HG03521 (cell line): ENCODE results near the gene BZW2.

Source experiments
- ATAC-seq: cut with Tn5 transposase; IDR thresholded peaks from one replicate; pipeline ENCODE4 v1.9.1; 2021; ENCODE audit warnings: mild to moderate bottlenecking, moderate library complexity; ENCODE audit not compliant: unreplicated experiment

BZW2 gene

DNA sequence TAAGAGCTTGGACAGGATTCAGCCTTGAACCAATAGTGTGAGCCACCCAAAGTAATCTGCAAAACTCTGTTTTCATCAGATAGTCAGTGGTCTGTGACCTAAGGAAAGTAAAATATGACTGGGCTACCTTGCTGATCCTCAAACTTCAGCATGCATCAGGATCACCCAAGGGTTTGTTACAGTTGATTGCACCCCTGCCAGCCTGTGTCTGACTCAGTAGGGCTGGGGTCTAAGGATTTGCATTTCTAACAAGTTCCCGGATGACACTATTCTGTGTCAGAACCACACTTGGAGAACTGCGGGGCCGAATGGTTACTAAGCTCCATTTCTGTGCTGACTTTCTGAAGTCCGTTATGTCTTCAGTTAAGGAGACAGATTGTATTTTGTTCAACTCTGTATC lies 66.9 kb downstream of the BZW2 start:
- ATAC-seq = no peak

DNA sequence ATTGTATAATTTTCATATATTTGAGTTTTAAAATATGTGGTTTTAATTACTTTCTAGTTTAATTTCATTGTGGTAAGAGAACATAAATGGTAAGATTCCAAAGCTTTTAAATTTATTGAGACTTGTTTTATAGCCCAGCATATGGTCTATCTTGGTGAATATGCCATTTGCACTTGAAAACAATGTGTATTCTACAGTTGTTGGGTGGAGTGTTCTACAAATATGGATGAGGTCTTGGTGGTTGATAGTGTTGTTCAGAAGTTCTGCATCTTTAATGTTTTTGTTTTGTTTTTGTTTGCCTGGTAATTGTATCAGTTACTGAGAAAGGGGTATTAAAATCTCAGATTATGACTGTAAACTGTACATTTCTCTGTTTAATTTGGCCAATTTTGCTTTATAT lies 69.9 kb downstream of the BZW2 start:
- no peak for ATAC-seq

DNA sequence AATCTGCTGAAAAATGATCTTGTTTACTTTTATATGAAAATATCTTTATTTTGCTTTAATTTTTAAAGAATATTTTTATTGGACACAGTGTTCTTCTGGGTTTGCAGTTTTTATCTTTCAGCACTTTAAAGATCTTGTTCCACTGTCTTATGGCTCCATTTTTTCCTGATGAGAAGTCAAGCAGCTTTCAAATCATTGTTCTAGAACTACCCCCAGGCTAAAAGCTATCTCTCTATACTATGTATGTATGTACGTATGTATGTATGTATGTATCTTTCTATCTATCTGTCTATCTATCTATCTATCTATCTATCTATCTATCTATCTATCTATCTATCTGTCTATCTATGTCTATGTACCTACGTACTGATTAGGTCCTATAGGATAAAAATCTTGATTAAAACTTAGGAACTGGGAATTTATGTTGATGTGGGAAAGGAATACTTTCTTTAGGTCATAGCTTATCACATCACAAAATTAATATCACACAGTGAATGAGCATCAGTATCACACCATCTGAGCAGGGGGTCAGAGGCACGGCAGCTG lies 72.2 kb downstream of the BZW2 start:
- no peak for ATAC-seq

DNA sequence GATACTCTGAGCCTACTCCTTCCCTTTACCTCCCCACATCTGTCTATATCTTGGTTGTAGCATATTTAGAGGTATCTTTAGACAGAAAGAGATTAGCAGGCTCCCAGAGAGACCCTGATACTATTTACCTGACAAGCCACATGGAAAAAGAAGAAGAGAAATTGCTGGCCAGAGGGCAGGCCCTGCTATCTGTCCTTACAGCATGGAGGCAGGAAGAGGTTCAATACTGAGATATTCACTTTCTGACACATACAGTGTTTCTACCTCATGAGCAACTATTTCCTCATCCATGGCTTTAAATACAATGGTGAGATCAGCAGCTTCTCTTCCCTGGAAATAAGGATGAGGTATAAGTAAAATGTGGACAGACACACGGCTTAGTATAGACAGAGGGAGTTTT lies 73.7 kb downstream of the BZW2 start:
- no peak for ATAC-seq

DNA sequence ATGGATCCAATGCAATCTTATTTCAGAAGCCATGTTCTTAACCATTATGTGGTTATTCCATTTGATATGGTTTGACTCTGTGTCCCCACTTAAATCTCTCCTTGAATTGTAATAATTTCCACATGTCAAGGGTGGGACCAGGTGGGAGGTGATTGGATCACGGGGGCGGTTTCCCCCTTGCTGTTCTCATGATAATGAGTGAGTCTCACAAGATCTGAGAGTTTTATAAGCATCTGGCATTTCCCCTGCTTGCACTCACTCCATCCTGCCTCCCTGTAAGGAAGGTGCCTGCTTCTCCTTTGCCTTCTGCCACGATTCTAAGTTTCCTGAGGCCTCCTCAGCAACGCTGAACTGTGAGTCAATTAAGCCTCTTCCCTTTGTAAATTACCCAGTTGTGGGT lies 75.6 kb downstream of the BZW2 start:
- ATAC-seq = no peak

DNA sequence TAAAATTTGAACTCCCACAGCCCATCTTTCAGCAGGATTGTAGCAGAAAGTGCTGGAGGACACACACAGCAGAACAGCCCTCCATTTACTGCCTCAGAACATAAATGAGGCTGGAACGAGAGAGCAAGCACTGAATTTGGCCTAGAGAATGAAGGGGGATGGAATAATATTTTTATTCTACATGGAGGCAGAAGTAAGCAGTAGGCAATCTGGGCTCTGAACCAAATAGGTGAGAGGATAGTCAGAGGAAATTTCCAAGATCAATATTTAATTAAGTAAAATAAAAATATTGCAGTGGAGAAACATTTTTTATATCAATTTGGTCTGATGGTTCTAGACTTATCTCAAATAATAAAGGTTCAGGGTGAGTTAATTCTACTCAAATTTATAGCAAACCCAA lies 78.4 kb downstream of the BZW2 start:
- ATAC-seq = no peak

DNA sequence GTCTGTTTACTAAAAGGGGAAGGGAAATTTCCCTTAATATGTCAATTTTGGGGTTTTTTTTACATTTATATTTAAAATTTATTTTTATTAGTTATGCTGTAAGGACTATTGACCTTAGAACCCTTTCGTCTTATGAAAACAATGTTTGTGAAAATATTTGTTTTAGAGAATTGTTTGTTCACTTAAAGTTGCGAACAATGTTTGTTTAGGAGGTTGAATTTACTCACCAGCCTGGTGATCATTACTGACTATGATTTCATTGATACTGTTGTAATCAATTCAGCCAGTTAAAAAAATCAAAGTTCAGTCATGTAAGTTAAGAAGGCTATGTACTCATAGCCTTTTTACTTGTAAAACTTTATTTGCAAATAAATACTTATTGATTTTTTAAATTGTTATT lies 80.2 kb downstream of the BZW2 start:
- no peak for ATAC-seq

DNA sequence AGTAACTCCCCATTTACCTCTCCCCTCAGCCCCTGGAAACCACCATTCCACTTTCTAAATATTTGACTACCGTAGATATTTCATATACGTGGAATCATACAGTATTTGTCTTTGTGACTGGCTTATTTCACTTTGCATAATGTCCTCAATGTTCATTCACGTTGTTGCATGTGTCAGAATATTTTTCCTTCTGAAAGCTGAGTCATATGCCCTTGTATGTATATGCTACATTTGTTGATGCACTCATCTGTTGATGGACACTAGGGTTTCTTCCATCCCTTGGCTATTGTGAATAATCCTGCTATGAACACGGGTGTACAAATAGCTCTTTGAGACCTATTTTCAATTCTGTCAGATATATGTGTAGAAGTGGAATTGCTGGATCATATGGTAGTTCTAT lies 81.8 kb downstream of the BZW2 start:
- no peak for ATAC-seq

DNA sequence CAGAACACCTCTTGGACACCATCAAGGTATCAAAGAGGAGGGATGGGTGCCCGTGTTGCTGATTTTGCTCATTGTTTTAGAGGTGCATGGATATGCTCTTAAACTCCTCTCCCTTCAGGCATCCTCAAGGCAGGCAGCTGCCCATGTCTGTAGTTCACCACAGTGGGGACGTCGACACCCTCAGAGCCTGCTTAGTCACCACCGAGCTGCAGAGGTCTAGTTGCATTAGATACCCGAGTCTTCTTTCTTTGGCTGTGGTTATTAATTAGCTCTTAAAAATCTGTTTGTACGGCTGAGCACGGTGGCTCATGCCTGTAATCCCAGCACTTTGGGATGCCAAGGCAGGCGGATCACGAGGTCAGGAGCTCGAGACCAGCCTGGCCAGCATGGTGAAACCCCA lies 82.8 kb downstream of the BZW2 start:
- ATAC-seq = no peak

DNA sequence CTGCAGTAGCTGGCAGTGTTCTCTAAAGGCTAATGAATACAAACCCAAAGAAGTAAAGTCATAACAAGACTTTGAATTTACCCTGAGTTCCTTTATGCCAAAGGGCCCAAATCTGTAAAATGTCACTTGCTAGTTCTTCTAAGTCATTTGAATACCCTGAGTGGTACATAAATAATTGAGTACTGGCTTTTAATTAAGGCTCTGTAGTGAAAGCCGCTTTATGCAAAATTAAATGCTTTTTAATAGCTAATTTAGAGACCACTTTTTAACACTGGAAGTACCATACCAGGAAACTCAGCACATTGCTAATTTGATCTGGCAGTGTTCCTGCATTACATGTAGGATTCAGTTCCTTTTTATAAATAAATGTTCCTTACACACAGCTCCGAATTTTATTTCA lies 83.6 kb downstream of the BZW2 start:
- ATAC-seq = no peak

DNA sequence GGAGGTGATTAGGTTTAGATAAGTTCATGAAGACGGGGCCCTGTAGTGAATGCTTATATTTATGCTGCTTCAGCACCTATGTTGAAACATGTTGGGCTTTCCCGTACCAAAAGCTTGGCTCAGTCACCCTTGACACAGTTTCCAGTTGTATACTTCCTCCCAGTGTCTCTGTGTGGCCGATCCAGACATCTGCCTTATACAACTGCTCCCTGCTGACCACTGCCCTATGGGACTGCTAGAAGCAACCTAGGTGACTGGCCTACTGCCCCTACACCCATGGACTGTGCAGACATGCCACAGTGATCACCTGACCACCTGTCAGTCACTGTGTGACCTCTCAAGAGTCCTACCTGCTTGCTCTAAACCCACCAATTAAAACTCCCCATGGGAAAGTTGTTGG lies 85.0 kb downstream of the BZW2 start:
- ATAC-seq = no peak

DNA sequence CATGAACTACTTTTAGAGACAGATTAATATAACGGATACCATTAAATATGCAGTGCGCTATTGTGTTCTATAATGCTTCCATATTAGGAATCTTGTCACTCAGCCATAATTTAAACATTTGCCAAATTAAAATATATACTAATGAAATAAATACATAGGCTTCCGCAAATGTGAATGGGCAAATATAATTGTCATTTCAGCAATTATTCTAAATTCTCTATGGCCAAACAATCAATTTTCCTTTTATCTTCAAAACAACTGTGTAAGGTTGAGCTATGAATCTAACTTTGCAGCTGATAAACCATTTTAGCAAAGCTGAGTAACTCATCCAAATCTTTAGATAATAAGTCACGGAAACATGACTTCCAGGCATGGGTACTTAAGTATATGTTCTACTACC lies 86.8 kb downstream of the BZW2 start:
- ATAC-seq = no peak

DNA sequence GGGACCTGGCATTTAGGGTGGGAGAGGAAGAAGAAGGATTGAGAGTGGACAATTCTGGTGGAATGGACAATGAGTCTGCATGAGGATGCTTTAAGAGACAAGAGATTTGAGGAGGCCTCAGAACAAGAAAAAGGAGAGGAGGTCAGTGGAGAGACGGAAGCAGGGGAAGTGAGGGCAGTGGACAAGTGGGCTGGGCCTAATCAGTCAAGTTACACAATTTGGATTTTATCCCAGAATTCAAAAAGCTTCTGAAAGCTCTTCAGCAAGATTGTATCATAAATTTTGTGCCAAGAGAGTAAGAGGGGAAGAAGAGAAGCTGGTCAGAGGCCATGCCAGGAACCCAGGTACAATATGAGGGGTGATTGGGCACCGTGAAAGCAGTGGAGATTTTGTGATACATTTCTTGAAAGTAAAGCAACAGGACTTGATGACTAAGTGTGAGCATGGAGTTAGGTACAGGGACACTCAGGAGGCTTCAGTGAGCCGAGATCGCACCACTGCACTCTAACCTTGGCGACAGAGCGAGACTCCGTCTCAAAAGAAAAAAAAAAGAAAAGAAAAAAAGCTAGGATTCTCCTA lies 88.3 kb downstream of the BZW2 start:
- no peak for ATAC-seq

DNA sequence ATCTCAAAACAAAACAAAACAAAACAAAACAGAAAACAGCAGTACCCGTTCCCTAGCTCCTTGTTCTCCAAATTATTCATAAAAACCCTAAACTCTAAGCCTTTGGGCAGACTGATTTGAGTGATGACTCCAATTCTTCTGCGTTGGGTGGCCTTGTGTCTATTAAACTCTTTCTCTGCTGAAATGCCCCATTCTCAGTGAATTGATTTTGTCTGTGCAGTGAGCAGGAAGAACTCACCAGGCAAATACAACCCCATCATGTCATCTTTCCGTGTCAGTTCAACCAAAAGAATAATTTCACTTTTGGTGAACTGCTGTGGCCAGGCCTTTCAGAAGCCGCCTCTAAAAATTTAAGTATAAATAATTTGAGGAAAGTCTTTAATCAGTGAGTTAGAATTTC lies 89.0 kb downstream of the BZW2 start:
- ATAC-seq = no peak

DNA sequence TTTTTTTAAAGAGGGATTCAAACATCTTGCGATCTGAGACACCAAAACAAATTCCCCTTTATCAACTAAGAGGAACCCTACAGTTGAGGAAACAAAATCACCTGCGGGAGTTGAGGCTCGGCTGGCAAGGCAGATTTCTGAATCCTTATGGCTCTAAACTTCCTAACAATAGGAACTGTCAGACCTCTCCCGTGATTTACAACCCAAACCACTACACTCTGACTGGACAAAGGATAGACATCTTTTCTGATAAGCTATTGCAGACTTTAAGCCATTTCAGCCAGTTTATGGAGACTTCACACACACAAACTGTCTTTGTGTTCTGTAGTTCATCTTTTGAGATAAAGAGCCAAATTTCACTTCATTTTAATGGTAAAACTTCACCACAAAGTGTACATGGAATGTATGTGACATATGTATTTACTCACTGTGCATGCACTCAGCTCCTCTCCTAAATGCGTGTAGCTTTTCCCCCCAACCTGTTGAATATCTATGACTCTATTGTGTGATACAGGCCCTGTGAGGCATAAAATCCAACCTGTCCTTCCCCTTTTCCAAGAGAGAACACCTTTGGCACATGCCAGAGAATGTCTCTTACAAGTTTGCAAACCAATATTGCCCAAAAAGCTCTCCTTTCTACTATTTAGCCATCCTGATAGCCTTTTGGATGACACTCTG lies 92.2 kb downstream of the BZW2 start:
- no peak for ATAC-seq

DNA sequence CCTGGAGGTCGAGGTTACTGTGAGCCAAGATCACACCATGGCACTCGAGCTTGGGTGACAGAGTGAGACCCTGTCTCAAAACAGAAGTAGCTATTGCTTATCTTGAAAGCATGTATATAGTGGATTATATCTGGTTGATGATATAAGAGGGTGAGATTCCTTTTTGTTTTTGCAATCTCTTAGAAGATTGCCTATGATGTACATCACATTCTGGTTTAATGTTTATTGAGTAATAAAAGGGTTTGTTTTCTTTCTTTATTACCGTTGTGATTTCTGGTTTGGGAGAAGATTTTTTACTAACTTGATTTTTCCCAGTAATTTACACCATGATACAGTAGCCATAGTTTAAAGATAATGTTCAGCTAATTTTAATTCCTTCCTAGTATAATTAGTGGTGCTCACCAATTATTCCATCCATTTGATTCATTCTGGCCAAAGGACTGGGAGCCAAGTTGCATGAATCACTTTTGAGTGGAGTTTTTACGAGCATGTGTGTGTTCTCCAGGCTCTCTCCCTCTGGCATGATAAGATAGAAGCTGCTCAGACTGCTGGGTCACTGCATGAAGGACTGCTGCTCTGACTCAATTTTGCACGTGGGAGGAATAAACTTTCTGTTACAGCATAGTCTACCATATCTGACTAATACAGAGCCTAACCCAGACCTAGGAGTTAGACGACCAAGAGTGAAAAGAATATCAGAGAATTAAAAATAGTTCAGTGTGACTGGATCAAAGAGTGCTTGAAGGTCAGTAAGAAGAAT lies 94.1 kb downstream of the BZW2 start:
- ATAC-seq = no peak

DNA sequence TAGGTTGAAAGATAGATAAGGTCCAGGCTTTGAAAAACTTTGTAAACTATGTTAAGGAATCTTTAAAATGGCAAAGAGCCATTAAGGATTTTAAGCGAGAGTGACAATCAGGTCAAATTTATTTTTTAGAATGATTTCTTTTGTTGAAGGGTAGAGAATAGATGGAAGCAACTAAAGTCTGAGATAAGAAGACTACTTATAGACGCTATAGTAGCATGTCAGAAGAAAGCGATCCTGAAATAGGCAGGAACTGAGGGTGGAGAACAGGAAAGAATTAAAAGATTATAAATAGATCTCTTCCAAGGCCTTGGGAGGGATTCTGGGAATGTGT lies 94.6 kb downstream of the BZW2 start:
- no peak for ATAC-seq

DNA sequence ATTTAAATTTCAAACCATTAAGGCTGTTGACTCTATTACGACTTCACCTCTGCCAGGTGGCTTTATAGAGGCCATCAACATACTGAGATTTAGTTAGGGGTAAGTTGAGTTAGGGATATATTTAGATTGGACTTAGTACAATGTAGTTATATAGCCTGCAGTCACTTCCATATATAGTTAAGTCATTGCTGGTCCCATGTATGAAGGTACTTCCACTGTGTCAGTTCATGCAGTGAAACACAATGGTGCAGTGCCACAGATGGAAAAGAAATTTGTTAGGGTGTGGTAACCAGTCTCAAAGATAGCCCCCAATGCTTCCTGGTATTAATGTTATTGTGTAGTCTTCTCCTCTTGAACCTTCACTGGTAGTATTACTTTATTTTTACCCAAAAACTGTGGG lies 95.0 kb downstream of the BZW2 start:
- no peak for ATAC-seq

DNA sequence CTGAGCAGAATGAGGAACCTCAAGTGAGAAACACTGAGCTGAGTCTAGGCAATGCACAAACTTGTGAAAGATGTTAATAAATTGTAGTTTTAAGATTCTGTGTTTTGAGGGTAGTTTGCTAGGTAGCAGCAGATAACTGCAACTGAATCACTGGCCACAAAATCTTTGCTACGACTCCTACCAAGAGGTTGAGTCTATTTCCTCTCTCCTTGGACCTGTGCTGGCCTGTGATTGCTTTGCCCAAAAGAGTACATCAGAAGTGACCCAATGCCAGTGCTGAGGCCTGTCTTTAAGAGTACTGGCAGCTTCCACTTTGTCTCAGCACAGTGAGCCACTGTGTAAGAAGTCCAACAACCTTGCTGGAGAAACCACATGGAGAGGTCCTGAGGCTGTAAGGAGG lies 95.7 kb downstream of the BZW2 start:
- no peak for ATAC-seq

DNA sequence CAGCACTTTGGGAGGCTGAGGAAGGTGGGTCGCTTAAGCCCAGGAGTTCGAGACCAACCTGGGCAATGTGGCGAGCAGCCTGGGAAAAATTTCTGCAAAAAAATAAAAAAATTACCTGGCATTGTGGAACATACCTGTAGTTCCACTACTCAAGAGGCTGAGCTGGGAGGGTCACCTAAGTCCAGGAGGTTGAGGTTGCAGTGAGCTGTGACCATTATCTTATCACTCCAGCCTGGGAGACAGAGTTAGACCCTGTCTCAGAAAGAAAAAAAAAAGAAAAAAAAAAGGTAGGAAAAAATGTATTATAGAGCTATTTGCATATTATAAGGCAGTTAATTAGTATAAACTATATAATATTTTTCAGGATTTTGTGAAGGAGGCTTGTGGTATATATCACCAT lies 96.6 kb downstream of the BZW2 start:
- ATAC-seq = no peak

DNA sequence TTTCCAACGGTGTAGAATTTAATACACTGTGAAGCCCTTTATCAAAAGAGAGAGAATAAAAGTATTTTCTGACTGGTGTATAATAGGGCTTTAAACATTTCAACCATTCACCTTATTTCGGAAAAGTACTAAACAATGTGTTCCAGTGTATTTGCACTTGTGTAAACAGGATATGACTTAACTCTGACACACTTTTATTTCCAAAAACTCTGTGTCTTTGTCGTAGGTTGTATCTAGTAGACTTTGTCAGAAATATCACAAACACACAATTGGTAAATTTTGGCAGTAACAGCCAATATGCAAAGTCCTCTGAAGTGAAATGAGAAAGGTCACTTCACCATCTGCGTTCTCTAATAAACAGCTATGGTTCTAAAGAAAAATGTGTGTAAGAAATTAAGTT lies 97.3 kb downstream of the BZW2 start:
- ATAC-seq = no peak

DNA sequence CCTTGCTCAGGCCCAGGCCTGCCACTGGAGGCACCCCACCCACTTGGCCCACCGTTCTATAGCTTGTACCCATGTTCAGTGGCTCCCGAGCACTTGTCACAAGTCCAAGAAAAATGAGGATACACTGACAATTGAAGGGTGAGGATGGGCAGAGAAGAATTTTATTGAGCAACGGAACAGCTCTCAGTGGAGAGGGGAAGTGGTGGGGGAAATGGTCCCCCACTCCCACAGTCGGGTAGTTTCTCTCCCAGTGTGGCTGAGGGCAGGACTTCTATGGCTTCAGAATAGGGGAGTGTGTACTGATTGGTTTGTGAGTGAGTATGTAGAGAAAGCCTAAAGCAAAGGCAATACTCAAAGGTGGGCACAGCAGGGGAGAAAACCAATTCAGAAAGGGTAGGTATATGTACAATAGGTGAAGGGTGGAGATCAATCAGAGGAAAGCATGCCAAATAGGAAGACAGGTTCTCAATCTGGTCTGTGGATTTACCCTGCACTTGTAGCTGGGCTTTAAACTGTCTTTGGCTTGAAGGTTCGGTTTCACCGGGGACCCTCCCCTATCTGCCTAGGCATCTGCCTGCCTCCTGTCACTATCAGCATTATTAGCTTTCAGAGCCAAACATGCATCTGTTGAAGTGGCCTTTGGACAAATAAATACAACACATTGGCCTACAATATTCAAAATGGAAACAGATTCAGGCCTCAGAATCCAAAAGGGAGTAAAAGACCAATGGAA lies 98.7 kb downstream of the BZW2 start:
- ATAC-seq = no peak
